22Rv1 (cell line): ENCODE data around the gene TTC21A.

ENCODE experiments used
- ZFX ChIP-seq: fragments of 450-650 bp; IDR thresholded peaks from 2 replicates; pipeline ENCODE4 v1.6.1; 2017; ENCODE audit warnings: antibody characterized with exemption, borderline replicate concordance
- TF ChIP-seq, protein P1 (sequence below): fragments of 450-650 bp; IDR thresholded peaks from 2 replicates; pipeline ENCODE4 v1.5.1; 2017; ENCODE audit warnings: mild to moderate bottlenecking

GRCh38 chr3:39098473-39099000 lies 8.9 kb upstream of the TTC21A start:
- TF ChIP-seq, protein P1, sequence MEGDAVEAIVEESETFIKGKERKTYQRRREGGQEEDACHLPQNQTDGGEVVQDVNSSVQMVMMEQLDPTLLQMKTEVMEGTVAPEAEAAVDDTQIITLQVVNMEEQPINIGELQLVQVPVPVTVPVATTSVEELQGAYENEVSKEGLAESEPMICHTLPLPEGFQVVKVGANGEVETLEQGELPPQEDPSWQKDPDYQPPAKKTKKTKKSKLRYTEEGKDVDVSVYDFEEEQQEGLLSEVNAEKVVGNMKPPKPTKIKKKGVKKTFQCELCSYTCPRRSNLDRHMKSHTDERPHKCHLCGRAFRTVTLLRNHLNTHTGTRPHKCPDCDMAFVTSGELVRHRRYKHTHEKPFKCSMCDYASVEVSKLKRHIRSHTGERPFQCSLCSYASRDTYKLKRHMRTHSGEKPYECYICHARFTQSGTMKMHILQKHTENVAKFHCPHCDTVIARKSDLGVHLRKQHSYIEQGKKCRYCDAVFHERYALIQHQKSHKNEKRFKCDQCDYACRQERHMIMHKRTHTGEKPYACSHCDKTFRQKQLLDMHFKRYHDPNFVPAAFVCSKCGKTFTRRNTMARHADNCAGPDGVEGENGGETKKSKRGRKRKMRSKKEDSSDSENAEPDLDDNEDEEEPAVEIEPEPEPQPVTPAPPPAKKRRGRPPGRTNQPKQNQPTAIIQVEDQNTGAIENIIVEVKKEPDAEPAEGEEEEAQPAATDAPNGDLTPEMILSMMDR, result no peak
- no peak for TF ChIP-seq ZFX
